ENCODE data around the gene LRRC34. TPM values are rescaled to one million over a fixed set of nuclear protein-coding genes. Genes with fewer than 3 reads are reported as not detected.

Gene LRRC34
- total and polyA plus RNA-seq, 2 donors (not counting 1 experiment from before 2014, with no cell fraction given), result 2.0 to 2.7 TPM

DNA sequence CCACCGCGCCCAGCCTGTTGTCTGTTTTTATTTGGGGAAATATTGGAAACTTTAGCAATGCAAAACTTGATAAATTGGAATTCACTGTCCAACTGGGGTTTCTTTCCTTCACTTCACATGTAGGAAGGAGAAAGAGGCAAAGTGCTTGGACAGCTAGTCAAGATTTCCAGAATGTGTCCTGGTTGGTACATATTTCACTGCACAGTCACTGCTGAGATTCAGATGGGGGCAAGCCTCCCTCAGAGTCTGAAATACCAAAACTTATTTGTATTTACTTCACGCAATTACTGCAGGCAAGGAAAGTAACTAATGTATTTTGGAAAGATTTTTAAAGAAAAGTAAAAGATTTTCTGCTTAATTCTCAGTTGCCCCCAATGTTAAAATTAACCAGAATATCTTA is 36.0 kb upstream of the LRRC34 start:
- Histone ChIP-seq H3K79me2 (ENCODE audit: control insufficient read depth, insufficient read depth, low read length) (no peaks in the 10 kb centered on the region), H4K20me1 (ENCODE audit: control insufficient read depth, extremely low read depth, insufficient read depth, low read length) (no peaks in the 10 kb centered on the region), H2AFZ (ENCODE audit: low read length) (no peak overlapping the region), H3K9ac (ENCODE audit: insufficient read depth, low read length) (no peak overlapping the region), H3K27ac (ENCODE audit: insufficient read depth, low read length) (no peak overlapping the region), H3K4me1 (ENCODE audit: control insufficient read depth, extremely low read depth, insufficient read depth, low read length) (no peaks in the 10 kb centered on the region), H3K4me2 (ENCODE audit: extremely low read depth, insufficient read depth, low read length) (no peak overlapping the region), H3K27me3 (ENCODE audit: control insufficient read depth, insufficient read depth, low read length) (no peaks in the 10 kb centered on the region), H3K4me3 (replicated peaks in 1 of 4; ENCODE audit: control extremely low read depth in 1 of 4, insufficient read depth in 1 of 4, low read depth in 3 of 4, low read length in 4 of 4) (no peak overlapping the region), H3K36me3 (ENCODE audit: control insufficient read depth, insufficient read depth, low read length) (no peaks in the 10 kb centered on the region), H3K9me3 (ENCODE audit: control insufficient read depth, insufficient read depth, low read depth, low read length) (no peaks in the 10 kb centered on the region)
- DNase-seq (ENCODE audit: low read depth in 2 of 2), result no peak
- no peak for TF ChIP-seq EZH2 (IDR thresholded peaks at IDR 0.05; ENCODE audit: low read length, missing control alignments)
- TF ChIP-seq, protein P1, sequence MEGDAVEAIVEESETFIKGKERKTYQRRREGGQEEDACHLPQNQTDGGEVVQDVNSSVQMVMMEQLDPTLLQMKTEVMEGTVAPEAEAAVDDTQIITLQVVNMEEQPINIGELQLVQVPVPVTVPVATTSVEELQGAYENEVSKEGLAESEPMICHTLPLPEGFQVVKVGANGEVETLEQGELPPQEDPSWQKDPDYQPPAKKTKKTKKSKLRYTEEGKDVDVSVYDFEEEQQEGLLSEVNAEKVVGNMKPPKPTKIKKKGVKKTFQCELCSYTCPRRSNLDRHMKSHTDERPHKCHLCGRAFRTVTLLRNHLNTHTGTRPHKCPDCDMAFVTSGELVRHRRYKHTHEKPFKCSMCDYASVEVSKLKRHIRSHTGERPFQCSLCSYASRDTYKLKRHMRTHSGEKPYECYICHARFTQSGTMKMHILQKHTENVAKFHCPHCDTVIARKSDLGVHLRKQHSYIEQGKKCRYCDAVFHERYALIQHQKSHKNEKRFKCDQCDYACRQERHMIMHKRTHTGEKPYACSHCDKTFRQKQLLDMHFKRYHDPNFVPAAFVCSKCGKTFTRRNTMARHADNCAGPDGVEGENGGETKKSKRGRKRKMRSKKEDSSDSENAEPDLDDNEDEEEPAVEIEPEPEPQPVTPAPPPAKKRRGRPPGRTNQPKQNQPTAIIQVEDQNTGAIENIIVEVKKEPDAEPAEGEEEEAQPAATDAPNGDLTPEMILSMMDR (conservative IDR thresholded peaks at IDR 0.05 in 1 of 2, IDR thresholded peaks at IDR 0.05 in 1 of 2; ENCODE audit: low read depth in 1 of 2, low read length in 2 of 2), result no peak

DNA sequence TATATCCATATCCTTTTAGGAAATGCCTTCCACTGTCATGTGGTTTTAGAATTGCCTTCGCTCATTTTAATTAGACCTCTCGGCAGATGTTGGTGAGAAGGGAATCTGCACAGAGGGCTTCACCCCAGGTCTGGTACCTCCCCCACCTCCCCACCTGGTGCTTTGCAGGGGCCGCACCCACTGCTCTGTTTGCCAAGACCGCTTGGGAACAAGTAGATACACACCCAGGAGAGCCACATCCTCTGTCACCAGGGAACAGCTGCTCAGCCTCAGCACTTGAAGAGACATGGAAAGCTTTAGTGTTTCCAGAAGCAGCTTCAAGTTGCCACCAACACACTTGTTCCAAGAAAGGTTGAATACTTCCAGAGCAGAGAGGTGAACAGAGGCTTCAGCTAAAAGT is 35.2 kb upstream of the LRRC34 start:
- no peaks in the 10 kb centered on the region for H3K27me3 ChIP-seq (ENCODE audit: control insufficient read depth, insufficient read depth, low read length)
- H3K9me3 ChIP-seq (ENCODE audit: control insufficient read depth, insufficient read depth, low read depth, low read length), result no peaks in the 10 kb centered on the region
- no peak for TF ChIP-seq EZH2 (IDR thresholded peaks at IDR 0.05; ENCODE audit: low read length, missing control alignments)
- TF ChIP-seq, protein P1 (conservative IDR thresholded peaks at IDR 0.05 in 1 of 2, IDR thresholded peaks at IDR 0.05 in 1 of 2; ENCODE audit: low read depth in 1 of 2, low read length in 2 of 2), result no peak
- H3K27ac ChIP-seq (ENCODE audit: insufficient read depth, low read length), result no peak overlapping the region
- no peak overlapping the region for H3K4me2 ChIP-seq (ENCODE audit: extremely low read depth, insufficient read depth, low read length)
- no peaks in the 10 kb centered on the region for H4K20me1 ChIP-seq (ENCODE audit: control insufficient read depth, extremely low read depth, insufficient read depth, low read length)
- H3K9ac ChIP-seq (ENCODE audit: insufficient read depth, low read length), result no peak overlapping the region
- no peaks in the 10 kb centered on the region for H3K36me3 ChIP-seq (ENCODE audit: control insufficient read depth, insufficient read depth, low read length)
- H3K4me3 ChIP-seq (replicated peaks in 1 of 4; ENCODE audit: control extremely low read depth in 1 of 4, insufficient read depth in 1 of 4, low read depth in 3 of 4, low read length in 4 of 4), result no peak overlapping the region
- H2AFZ ChIP-seq (ENCODE audit: low read length), result no peak overlapping the region
- no peaks in the 10 kb centered on the region for H3K4me1 ChIP-seq (ENCODE audit: control insufficient read depth, extremely low read depth, insufficient read depth, low read length)
- H3K79me2 ChIP-seq (ENCODE audit: control insufficient read depth, insufficient read depth, low read length), result no peaks in the 10 kb centered on the region
- DNase-seq (ENCODE audit: low read depth in 2 of 2), result no peak

DNA sequence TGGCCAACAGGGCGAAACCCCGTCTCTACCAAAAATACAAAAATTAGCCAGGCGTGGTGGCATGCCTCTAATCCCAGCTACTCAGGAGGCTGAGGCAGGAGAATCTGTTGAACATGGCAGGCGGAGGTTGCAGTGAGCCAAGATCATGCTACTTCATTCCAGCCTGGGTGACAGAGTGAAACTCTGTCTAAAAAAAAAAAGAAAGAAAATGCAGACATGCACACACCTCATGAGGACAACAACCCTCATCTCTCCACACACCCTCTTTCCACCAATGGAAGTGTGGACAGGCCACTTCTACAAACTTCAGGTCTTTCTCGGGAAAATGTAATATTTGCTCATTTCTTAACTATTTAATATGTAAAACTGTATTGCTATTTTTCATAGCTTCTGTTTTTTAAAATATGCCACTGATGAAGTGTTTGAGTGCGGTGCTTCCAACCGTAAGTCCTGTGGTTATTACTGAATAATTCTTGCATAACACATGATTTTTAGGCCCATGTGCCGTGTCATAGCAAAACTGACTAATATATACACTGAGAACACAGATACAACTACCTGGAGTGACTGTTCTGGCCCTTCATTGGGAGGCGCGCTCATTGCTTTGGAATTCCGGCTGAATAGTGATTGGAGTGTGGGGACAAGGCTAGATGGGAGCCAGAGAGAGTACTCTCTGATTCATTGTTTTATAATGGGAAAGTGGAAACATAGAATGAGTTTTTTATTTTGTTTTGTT is 33.9 kb upstream of the LRRC34 start:
- no peak overlapping the region for H3K27ac ChIP-seq (ENCODE audit: insufficient read depth, low read length)
- TF ChIP-seq EZH2 (IDR thresholded peaks at IDR 0.05; ENCODE audit: low read length, missing control alignments), result no peak
- TF ChIP-seq, protein P1 (conservative IDR thresholded peaks at IDR 0.05 in 1 of 2, IDR thresholded peaks at IDR 0.05 in 1 of 2; ENCODE audit: low read depth in 1 of 2, low read length in 2 of 2), result no peak
- H3K4me1 ChIP-seq (ENCODE audit: control insufficient read depth, extremely low read depth, insufficient read depth, low read length), result no peaks in the 10 kb centered on the region
- H2AFZ ChIP-seq (ENCODE audit: low read length), result no peak overlapping the region
- H3K9me3 ChIP-seq (ENCODE audit: control insufficient read depth, insufficient read depth, low read depth, low read length), result no peaks in the 10 kb centered on the region
- no peaks in the 10 kb centered on the region for H3K27me3 ChIP-seq (ENCODE audit: control insufficient read depth, insufficient read depth, low read length)
- H3K36me3 ChIP-seq (ENCODE audit: control insufficient read depth, insufficient read depth, low read length), result no peaks in the 10 kb centered on the region
- no peaks in the 10 kb centered on the region for H3K79me2 ChIP-seq (ENCODE audit: control insufficient read depth, insufficient read depth, low read length)
- no peaks in the 10 kb centered on the region for H4K20me1 ChIP-seq (ENCODE audit: control insufficient read depth, extremely low read depth, insufficient read depth, low read length)
- DNase-seq (ENCODE audit: low read depth in 2 of 2), result peak; percentile 30 to 91
- peak overlapping the region; percentile 35 for H3K4me2 ChIP-seq (ENCODE audit: extremely low read depth, insufficient read depth, low read length)
- H3K9ac ChIP-seq (ENCODE audit: insufficient read depth, low read length), result no peak overlapping the region
- no peak overlapping the region for H3K4me3 ChIP-seq (replicated peaks in 1 of 4; ENCODE audit: control extremely low read depth in 1 of 4, insufficient read depth in 1 of 4, low read depth in 3 of 4, low read length in 4 of 4)
